GM18505 (cell line): Measurements from ENCODE around the gene GALNT12.

Source experiments
- ATAC-seq: cut with Tn5 transposase; IDR thresholded peaks from one replicate; pipeline ENCODE4 v1.9.1; 2021; ENCODE audit not compliant: unreplicated experiment
- POLR2A ChIP-seq: IDR thresholded peaks from 4 replicates; pipeline ENCODE4 v1.6.1; 2011; ENCODE audit warnings: borderline replicate concordance; ENCODE audit not compliant: insufficient read depth, insufficient read length; ENCODE audit errors: extremely low read depth

GALNT12 gene

GRCh38 chr9:98822661-98823060, 15.2 kb downstream of the GALNT12 start:
- TF ChIP-seq POLR2A = no peak
- ATAC-seq = no peak

- TF ChIP-seq POLR2A = no peak
- no peak for ATAC-seq
Measured at GRCh38 chr9:98823666-98824334, 16.3 kb downstream of the GALNT12 start.

GRCh38 chr9:98825414-98825813, 17.9 kb downstream of the GALNT12 start:
- no peak for ATAC-seq
- no peak for TF ChIP-seq POLR2A

DNA sequence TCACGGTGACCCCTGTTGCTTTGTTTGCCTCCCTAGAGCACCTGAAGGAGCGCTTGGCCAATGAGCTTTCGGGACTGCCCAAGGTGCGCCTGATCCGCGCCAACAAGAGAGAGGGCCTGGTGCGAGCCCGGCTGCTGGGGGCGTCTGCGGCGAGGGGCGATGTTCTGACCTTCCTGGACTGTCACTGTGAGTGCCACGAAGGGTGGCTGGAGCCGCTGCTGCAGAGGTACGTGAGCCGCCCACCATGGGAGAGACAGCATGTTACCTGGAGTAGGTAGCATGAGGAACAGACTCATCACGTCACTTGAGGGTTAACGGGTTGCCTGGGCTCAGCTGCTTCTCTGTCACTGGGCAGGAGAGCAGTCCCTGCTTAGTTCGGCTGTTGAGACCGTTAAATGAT, 19.2 kb downstream of the GALNT12 start:
- no peak for TF ChIP-seq POLR2A
- no peak for ATAC-seq

DNA sequence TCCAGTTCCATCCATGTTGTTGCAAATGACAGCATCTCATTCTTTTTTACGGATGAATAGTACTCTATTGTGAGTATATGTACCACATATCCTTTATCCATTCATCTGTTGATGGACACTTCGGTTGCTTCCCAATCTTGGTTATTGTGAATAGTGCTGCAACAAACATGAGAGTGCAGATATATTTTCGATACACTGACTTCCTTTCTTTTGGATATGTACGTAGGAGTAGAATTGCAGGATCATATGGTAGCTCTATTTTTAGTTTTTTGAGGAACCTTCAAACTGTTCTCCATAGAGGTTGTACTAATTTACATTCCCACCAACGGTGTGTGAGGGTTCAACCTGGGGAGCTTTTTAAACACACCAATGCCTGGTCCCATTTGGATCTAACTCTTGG, 22.3 kb downstream of the GALNT12 start:
- TF ChIP-seq POLR2A = no peak
- no peak for ATAC-seq

- no peak for ATAC-seq
- no peak for TF ChIP-seq POLR2A
Measured at GRCh38 chr9:98830554-98830953, 23.1 kb downstream of the GALNT12 start.

DNA sequence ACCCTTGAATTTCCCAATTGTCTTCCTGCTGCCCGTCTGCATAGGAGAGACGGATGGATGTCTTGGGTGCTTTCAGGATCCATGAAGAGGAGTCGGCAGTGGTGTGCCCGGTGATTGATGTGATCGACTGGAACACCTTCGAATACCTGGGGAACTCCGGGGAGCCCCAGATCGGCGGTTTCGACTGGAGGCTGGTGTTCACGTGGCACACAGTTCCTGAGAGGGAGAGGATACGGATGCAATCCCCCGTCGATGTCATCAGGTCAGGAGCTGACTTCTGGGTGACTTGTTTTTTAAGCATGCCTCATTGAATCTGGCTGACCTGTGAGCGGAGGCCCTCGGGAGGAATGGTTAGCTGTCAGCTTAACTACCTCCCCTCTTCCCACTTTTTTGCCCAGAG, 24.2 kb downstream of the GALNT12 start:
- ATAC-seq = no peak
- TF ChIP-seq POLR2A = no peak

DNA sequence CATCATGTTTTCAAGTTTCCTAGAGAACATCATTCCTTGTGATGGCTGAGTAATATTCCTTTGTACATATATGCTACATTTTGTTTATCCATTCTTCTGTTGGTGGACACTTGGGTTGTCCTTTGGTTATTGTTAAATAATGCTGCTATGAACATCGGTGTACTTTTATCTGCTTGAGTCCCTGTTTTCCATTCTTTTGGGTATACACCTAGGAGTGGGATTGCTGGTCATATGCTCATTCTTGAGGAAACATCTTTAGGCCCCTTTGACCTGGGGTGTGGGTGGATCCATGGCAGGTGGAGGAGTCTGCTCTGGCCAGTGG, 25.3 kb downstream of the GALNT12 start:
- no peak for TF ChIP-seq POLR2A
- ATAC-seq = no peak

GRCh38 chr9:98833090-98833956, 25.9 kb downstream of the GALNT12 start:
- no peak for TF ChIP-seq POLR2A
- no peak for ATAC-seq

- no peak for ATAC-seq
- no peak for TF ChIP-seq POLR2A
Measured at GRCh38 chr9:98834386-98834785, 26.9 kb downstream of the GALNT12 start.

- no peak for ATAC-seq
- TF ChIP-seq POLR2A = no peak
Measured at GRCh38 chr9:98836206-98836605, 28.7 kb downstream of the GALNT12 start.

DNA sequence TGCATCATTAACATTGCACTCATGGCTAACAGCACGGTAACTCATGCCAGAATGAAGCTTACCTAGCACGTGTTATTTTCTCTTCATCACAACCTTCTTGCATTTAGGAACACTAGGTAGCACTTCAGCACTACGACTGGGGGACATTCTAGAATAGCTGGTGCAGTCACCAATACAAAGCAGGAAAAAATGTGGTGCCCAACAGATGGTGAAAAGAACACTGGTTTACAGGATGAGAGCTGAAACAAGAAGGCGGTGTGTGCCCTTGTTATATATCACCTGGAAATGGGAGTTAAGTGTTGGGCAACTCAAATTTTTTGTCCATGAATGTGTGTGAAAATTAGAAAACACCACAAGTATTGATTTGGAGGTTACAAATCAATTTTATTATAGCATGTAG, 30.0 kb downstream of the GALNT12 start:
- TF ChIP-seq POLR2A = no peak
- ATAC-seq = no peak

- ATAC-seq = no peak
- TF ChIP-seq POLR2A = no peak
Measured at GRCh38 chr9:98838155-98838867, 30.8 kb downstream of the GALNT12 start.
